NCI-H1417 treated with DMSO at 0.1 percent for 48 hours (cell line): ENCODE results near the gene BCL2L14.

Source experiments
- DNase-seq: peaks from one replicate; lab custom pipeline; 2025; lab: John Stamatoyannopoulos, UW

Gene BCL2L14, protein sequence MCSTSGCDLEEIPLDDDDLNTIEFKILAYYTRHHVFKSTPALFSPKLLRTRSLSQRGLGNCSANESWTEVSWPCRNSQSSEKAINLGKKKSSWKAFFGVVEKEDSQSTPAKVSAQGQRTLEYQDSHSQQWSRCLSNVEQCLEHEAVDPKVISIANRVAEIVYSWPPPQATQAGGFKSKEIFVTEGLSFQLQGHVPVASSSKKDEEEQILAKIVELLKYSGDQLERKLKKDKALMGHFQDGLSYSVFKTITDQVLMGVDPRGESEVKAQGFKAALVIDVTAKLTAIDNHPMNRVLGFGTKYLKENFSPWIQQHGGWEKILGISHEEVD

DNA sequence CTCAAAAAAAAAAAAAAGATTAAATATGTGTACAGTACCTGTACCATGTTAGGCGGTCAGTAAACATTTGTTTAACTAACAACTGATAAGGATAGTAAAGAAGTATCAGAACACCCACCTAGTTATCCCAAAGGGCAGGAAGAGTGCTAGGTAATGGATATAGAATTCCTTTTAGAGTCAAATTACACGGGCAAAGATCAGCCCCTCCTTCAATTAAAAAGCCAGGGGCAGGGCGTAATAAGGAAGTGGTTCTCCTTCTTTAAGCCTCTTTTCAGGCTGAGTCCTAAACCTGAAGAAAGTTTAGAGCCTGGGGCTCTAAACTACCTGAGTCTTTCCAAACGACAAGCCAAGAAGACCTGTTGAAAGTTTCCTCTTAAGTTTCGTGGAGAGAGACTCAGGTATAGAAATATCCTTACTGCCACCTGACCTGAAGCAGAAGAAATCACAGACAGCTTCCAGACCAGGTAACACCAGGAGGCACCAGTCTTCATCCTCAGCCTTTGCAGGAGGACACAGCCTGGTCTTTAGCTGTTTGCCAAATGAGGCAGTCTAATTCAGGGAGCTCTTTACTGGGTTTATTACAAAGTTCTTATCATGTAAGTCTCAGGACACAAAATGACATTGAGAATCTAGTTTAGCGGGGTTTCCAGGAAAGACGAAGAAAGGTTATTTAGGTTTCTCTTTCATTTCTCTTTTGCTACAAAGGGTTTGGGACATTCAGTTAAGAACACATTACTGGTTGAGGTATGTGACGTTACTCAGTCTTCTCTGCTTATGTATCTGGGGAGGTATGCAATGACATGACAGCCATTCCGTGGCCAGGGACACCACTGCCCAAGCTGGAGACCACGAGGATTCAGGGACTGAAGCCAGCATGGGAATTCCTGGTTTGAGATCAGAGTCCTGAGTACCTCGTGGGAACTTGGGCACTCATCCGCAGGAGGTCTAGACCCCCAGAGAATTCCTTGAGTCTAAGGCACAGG is at the start of gene BCL2L14:
Gene BCL2L14 (plus strand): TSS at position 266 of the 983 bp plus-strand sequence. CDS start 8,367 bp downstream, outside the sequence.
- no peak for DNase-seq

DNA sequence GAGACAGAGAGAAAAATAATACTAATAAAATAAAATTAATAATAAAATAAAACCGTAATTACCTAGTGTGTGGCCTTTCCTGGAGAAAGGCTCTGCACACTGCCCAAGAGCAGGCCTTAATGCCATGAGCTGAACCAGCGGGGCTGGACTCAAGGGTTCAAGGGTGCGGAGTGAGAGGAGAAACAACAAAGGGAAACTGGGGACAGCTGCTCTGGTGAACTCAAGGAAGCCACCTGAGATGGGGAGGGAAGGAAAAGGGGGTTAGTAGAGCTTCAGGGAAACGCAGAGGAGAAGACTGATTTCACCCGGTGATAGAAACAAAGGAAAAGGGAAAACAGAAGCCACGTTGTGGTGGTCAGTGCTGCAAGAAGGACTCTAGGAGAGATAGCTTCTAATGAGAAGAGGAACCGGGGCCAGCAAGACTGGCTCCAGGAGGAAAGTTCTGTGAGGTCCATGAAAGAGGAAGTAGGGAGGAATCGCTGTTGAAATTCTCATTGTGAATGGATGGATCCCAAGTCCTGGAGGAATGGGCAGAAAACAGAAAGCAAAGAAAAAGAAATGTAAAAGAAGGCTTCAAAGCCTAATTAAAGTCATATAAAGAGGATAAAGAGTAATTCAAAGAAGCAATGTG is 48.3 kb upstream of the BCL2L14 start:
- no peak for DNase-seq

DNA sequence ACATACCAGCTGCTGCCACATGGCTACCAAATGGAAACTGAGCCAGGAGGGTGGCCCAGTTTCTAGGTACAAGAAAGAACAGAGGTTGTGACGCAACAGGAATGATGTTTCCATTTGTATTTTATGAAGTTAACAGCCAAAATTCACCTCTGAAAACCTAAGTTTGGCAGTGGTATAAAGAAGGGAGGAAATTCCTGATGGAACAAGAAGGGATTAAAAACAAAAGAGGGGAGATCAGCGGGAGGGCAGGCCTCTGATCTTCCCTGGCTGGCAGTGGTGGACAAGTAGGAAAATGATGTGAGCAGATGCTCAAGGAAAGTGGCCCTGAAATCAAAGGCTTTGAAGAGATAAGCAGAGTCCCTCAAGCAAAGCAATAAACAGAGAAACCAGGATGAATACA is 47.3 kb upstream of the BCL2L14 start:
- no peak for DNase-seq

DNA sequence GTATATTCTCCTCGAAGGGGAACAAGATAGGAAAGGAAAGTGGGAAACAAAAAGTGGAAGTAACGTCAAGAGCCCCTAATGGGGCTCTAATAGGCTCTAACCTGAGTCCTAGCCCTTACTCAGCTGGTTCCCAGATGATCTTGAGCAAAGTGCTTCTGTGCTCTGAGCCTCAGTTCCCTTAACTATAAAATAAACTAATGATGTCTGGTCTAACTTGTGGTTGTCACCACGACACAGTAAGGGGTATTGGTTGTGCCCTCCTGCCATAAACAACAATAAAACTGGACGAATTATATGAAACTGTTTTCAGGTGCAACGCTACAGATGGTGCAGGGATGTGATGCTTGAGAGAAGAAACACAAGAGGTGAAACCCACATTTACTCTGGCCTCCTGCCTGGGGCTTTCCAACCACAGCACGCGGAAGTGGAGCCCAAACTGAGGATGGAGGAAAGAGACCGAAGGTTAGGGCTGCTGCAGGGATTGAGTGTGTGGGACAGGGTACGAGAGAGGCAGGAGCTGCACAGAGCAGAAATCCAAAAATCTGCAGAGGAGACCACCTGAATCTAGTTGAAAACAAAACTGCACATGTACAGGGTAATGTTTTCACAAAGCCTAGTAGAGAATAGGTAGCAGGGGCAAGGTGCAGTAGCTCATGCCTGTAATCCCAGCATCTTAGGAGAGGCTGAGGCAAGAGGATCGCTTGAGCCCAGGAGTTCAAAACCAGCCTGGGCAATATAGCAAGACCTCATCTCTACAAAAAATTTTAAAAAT is 45.6 kb upstream of the BCL2L14 start:
- no peak for DNase-seq

DNA sequence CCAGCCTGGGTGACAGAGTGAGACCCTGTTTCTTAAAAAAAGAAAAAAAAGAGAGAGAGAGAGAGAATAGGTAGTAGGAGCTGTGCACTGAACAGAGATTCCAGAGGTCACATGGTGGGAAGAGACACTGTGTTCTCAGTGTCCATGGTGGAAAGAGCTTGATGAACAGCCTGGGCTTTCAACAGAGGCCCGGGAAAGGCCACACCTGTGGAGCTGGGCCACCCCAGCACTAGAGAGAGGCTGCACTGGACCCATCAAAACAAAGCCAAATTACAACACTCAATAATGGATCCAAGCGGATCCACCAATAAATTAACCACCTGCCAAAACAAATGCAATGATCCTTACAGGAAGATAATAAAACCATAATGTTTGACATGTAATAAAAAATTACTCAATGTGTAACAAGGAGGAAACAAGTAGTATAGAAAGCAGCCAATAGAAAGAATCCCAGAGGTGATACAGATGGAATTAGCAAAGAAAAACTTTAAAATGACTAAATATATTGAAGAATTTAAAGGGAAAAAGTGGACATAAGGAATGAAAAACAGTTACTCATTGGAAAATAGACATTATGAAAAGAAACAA is 44.8 kb upstream of the BCL2L14 start:
- DNase-seq: no peak

DNA sequence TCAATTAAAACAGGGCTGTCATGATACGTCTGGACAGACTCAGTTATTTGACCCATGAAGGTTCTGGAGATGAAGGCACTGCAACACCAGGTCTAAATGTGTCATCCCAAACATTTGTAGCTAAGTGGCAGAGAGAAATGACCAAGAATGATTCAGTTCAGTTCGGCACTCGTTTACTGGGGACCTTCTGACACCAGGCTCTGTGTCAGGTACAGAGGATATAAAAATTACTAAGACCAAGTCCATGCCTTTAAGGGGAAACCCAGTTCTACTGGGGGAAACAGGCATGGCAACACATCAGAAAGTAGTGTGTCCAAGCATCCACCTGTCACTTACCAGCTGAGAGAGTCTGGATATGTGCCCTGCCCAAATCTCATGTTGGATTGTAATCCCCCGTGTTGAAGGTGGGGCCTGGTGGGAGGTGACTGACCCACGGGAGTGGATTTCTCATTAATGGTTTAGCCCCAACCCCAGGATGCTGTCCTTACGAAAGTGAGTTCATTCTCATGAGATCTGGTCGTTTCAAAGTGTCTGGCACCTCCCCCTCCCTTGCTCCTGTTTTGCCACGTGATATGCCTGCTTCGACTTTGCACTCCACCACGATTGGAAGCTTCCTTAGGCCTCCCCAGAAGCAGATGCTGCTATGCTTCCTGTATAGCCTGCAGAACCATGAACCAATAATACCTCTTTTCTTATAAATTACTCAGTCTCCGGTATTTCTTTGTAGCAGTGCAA is 41.9 kb upstream of the BCL2L14 start:
- no peak for DNase-seq

DNA sequence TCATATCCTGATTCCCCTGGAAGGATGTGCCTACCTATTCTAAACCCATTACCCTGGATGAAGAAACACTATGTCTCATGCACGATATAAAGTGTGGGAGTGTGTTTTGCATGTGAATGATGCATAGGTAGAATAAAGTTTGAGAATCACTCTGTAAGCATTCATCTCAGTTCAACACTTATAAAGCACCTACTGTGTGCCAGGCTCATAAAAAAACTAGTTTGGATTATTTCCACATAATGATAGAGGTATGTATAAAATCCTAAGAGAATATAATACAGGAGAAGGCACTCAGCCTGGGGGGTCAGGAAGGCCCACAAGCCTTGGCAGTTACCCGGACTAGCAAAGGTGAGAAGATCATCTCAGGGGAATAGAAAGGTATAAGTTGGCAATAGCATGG is 41.1 kb upstream of the BCL2L14 start:
- no peak for DNase-seq

DNA sequence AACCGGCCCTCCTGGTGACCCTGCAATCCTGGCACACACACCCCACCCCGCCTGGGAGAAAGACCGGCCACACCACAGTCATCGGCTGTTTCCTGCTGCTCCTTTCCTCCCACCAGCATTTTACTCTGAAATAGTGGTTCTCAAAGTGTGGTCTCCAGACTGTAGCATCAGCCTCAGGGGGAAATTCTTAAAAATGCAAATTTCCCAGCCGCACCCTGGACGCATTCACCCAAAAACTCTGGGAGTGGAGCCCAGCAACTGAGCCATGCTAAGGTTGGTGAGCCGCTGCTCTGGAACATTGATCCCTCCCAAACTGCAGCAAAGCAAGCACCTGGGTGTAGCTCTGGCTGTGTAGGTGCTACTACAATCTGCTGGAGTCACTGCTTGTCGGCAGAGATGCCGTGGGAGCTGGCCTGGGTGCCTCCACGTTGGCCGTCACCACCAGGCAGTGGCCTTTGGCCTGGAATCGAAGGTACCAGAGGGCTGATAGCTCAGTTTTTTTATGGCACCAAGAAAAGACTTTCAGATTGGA is 38.4 kb upstream of the BCL2L14 start:
- no peak for DNase-seq

DNA sequence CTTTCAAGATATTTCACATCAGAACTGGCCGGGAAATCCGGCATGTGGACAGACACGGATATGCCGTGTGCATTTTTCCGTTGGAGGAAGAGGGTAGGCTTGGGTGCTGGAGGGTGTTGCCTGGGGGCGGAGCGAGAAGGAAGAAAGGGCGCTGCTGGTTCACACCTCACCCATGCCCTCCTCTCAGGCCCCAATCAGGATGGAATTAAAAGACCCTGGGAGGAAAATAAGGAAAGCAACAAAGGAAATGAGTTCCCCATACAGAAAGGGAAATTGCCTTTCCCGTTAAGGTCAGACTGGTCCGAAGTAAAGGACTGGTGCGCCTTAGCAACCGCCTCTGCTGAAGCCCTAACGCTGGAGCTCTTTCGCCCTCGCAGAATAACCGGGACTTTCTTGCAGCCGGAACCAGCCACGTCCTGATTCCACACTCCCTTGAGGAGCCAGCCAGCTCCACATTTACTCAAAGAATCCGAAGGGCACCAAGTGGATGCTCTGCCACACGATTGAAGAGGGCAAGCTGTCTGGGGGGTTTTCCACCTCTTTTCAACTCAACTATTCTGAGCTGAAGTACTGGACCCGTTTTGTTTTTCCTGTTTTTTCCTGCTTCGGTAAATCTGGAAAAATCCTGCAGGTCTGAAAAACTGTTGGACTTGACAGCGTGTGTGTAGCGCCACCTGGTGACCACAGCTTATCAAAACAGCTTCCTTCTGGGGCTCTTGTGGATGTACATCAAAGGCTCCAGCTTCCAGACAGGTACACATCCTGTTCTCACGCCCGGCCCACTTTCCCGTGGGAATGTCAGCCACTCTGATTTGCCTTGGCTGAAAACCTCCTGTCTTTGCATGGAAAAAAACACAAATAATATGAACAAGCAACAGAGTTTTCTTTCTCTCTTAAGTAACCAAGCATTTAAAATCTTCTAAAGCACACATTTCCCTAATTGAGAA is 37.6 kb upstream of the BCL2L14 start:
- peak; percentile 47 for DNase-seq

DNA sequence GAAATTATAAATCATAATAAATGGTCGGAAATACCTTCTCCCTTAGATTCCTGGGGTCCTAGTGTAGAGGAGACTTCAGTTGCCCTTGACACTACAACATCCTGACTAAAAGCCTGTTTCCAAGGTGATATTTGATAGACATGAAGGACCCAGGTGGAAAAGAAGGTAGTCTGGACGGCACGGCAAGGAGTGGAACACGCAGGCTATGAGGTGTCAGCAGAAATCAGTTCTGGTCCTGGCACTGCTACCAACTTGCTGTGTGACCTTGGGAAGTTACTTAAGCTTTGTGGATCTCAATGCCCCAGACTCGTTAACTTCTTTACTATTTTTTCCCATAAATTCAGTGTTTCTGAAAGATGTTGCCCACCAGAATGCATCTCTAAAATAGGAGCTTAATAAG is 36.9 kb upstream of the BCL2L14 start:
- DNase-seq: no peak

DNA sequence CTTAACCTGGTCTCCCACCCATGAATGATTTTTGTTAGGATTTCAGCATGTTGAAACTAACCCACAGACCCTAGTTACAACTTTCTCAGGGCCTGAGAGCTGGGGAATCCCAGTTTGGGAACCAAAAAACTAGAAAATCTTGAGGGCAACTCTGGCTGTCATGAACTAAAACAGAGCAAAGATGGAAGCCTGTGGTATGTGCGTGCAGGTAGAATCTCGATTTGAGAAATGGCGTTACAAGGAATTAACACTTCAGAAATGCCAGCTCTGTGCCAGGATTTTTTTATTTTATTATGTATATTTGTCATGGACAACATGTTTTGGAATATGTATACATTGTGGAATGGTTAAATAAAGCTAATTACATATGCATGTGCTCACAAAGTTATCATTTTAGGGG is 36.4 kb upstream of the BCL2L14 start:
- no peak for DNase-seq

DNA sequence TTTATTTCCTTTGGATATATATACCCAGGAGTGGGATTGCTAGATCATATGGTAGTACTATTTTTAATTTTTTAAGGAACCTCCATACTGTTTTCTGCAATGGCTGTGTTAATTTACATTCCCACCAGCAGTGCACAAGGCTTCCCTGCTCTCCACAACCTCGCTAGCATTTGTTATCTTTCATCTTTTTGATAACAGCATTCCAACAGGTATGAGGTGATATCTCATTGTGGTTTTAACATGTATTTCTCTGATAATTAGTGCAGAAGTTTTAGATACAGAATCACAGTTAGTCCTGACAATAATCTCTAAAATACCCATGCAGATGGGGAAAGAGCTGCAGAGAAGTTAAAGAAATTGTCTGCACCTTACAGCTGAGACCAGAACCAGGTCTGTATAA is 35.5 kb upstream of the BCL2L14 start:
- no peak for DNase-seq

DNA sequence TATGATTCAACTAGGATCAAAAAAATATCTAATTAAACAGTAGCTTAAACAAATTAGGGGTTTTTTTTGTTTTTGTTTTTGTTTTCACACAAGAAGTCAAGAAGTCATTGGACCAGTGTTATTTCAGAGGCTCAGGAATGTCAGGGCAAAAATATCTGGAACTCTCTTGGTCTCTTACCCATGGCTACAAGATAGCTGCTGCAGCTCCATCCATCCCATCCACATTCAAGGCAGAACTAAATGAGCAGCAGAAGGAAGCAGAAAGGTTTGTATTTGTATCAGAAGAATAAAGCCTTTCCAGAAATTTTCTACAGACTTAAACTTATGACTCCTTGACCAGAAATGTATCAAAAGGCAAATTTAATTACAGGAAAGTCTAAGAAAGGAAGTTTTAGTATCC is 33.8 kb upstream of the BCL2L14 start:
- DNase-seq: no peak

DNA sequence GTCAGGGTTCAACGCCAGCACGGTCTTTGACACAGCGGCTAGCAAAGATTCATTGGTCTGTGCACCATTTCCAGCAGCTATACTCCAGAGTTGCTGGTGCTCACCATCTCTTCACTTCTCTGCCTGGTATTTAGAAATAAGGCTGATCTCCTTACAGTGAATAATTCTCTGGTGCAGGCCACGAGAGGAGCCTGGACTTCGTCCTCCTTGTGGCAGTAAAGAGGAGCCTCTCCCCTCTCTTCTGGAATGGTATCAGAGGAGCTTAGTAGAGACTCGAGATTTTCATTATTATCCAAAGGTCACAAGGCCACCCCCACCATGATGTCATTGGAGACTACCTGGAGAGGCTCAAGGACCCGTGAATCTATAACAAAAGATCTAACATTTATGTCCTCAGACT is 30.8 kb upstream of the BCL2L14 start:
- DNase-seq: no peak

DNA sequence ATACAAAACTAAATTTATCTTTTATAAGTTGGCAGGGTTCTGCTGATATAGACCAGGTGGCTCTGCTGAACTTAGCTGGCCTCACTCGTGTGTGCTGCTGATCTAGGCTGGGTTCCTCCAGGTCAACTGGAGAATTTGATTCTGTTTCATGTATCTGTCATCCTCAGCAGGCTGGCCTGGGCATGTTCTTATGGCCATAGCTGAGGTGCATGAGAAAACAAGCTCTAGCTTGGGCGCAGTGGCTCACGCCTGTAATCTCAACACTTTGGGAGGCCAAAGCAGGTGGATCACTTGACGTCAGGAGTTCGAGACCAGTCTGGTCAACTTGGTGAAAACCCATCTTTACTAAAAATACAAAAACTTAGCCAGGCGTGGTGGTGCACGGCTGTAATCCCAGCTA is 24.3 kb upstream of the BCL2L14 start:
- DNase-seq: no peak

DNA sequence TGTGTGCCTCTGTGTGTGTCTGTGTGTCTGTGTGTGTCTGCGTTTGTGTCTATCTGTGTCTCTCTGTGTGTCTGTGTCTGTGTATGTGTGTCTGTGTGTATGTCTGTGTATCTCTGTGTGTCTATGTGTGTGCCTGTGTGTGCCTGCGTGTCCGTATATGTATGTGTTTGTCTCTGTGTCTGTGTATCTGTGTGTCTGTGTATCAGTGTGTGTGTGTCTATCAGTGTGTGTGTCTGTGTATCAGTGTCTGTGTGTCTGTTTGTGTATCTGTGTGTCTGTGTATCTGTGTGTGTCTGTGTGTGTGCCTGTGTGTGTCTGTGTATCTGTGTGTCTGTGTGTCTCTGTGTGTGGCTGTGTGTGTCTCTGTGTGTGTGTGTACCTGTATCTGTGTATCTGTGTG is 23.1 kb upstream of the BCL2L14 start:
- no peak for DNase-seq

DNA sequence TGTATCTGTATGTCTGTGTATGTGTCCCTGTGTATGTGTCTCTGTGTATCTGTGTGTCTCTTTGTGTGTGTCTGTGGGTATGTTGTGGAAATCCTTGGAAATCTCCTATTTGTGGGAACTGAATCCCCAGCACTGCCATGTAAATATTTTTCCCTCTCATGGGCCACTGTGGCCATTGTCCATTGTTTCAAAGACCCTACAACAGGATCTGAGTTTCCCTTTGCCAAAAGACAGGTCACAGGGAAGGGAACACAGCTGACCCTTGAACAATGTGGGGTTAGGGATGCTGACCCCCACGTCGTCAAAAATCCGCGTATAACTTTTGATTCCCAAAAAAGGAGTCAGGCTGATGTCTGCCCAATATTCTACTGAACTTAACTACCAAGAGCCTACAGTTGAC is 22.5 kb upstream of the BCL2L14 start:
- DNase-seq: no peak

DNA sequence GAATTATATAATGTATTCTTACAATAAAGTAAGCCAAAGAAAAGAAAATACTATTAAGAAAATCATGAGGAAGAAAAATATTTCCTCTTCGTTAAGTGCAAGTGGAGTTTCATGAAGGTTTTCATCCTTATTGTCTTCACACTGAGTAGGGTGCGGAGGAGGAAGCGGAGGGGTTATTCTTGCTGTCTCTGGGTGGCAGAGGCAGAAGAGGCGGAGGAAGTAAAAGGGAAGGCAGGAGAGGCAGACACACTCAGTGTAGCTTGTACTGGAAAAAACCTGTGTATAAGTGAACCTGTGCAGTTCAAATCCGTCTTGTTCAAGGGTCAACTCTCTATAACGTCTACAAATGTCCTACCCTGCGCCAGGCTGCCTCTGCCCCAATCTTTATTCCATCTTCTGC is 22.0 kb upstream of the BCL2L14 start:
- DNase-seq: no peak

DNA sequence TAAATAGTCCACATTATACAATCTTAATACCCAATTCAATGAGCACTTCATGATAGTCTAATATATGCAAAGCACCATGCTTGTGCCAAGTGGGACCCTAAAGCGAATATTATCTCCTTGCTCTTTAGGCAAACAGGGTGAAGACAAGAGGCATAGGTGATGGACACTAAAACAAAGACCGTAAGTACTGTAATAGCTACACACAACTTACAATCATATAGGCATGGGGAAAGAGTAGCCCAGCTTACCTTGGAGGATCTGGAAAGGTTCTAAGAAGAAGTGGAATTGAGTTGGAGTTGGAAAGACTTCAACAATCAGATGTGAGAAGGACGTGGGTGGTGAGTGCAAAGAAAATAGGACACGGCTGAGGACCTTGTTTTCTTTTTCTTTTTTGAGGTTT is 19.1 kb upstream of the BCL2L14 start:
- DNase-seq: no peak
